Neural cell (in vitro differentiated cells): ENCODE data around the gene TNFRSF19. TPM values are rescaled to one million over a fixed set of nuclear protein-coding genes. Genes with fewer than 3 reads are reported as not detected.

Experiments used
- H2AFZ ChIP-seq: fragments of 200-600, 300-800 bp; sonication (generic), shearing (Covaris generic); 2 replicates; pipeline ENCODE4 v1.6.0; 2014; ENCODE audit warnings: low read depth, mild to moderate bottlenecking, antibody characterized with exemption, low read length, moderate library complexity
- H3F3A ChIP-seq: fragments of 200-600 bp; shearing (Covaris generic); 2 replicates; pipeline ENCODE4 v1.6.1; 2016; ENCODE audit warnings: mild to moderate bottlenecking, moderate library complexity, mixed read lengths, antibody characterized with exemption, low read length; ENCODE audit not compliant: insufficient read depth, poor library complexity, severe bottlenecking
- H3K27ac ChIP-seq: fragments of 200-600, 300-800 bp; sonication (generic), shearing (Covaris generic); 2 replicates; pipeline ENCODE4 v1.5.1; 2014; ENCODE audit warnings: mild to moderate bottlenecking, low read length, moderate library complexity
- H3K27me3 ChIP-seq: fragments of 300-800, 200-600 bp; sonication (generic), shearing (Covaris generic); 2 replicates; pipeline ENCODE4 v1.6.0; 2014; ENCODE audit warnings: mild to moderate bottlenecking, low read depth, low read length, moderate library complexity; ENCODE audit not compliant: insufficient read depth
- H3K36me3 ChIP-seq: fragments of 300-800, 200-600 bp; sonication (generic), shearing (Covaris generic); 2 replicates; pipeline ENCODE4 v1.5.1; 2014; ENCODE audit warnings: mild to moderate bottlenecking, antibody characterized with exemption, low read length, moderate library complexity; ENCODE audit not compliant: insufficient read depth
- H3K4me2 ChIP-seq: fragments of 300-800, 200-600 bp; sonication (generic), shearing (Covaris generic); 2 replicates; pipeline ENCODE4 v1.6.0; 2014; ENCODE audit warnings: mild to moderate bottlenecking, low read length
- H3K4me3 ChIP-seq: fragments of 300-800, 200-600 bp; sonication (generic), shearing (Covaris generic); 2 replicates; pipeline ENCODE4 v1.5.1; 2014; ENCODE audit warnings: mild to moderate bottlenecking, low read length, moderate library complexity
- H3K79me2 ChIP-seq: fragments of 200-600 bp; shearing (Covaris generic); replicated peaks from 2 replicates; pipeline ENCODE4 v1.6.0; 2014; ENCODE audit warnings: mild to moderate bottlenecking, low read length, moderate library complexity; ENCODE audit not compliant: insufficient read depth
- H3K9ac ChIP-seq: fragments of 300-800, 200-600 bp; sonication (generic), shearing (Covaris generic); 2 replicates; pipeline ENCODE4 v1.6.1; 2016; ENCODE audit warnings: mild to moderate bottlenecking, low read length, mixed read lengths
- H3K9me2 ChIP-seq: fragments of 200-600 bp; shearing (Covaris generic); 2 replicates; pipeline ENCODE4 v1.6.1; 2016; ENCODE audit warnings: mild to moderate bottlenecking, low read length, mixed read lengths; ENCODE audit not compliant: insufficient read depth
- H3K9me3 ChIP-seq: fragments of 200-600, 300-800 bp; sonication (generic), shearing (Covaris generic); 2 replicates; pipeline ENCODE4 v1.6.1; 2016; ENCODE audit warnings: mild to moderate bottlenecking, mixed run types, low read length, moderate library complexity, mixed read lengths
- H4K20me1 ChIP-seq: fragments of 200-600 bp; shearing (Covaris generic); 2 replicates; pipeline ENCODE4 v1.6.1; 2016; ENCODE audit warnings: mild to moderate bottlenecking, mixed run types; ENCODE audit not compliant: insufficient read depth
- CTCF ChIP-seq: fragments of 450-650 bp; IDR thresholded peaks from 2 replicates; pipeline ENCODE4 v1.5.1; 2014; ENCODE audit warnings: antibody characterized with exemption, mild to moderate bottlenecking, moderate library complexity; ENCODE audit not compliant: poor library complexity, severe bottlenecking
- EP300 ChIP-seq: fragments of 450-650 bp; conservative IDR thresholded peaks from 2 replicates; pipeline ENCODE4 v1.6.1; 2014; ENCODE audit warnings: antibody characterized with exemption, mild to moderate bottlenecking, moderate library complexity; ENCODE audit not compliant: poor library complexity, severe bottlenecking
- EZH2 ChIP-seq: fragments of 200-600, 300-800 bp; shearing (Covaris generic), sonication (generic); IDR thresholded peaks from 2 replicates; pipeline ENCODE4 v1.6.1; 2014; ENCODE audit warnings: antibody characterized with exemption, low read length, borderline replicate concordance, mild to moderate bottlenecking; ENCODE audit not compliant: insufficient read depth, poor library complexity, severe bottlenecking
- MXI1 ChIP-seq: fragments of 450-650 bp; conservative IDR thresholded peaks from 2 replicates; pipeline ENCODE4 v1.6.1; 2014; ENCODE audit warnings: antibody characterized with exemption, mild to moderate bottlenecking; ENCODE audit not compliant: poor library complexity, severe bottlenecking
- POLR2AphosphoS5 ChIP-seq: IDR thresholded peaks from 2 replicates; pipeline ENCODE4 v1.6.1; 2012
- RAD21 ChIP-seq: fragments of 450-650 bp; conservative IDR thresholded peaks from 2 replicates; pipeline ENCODE4 v1.6.1; 2014; ENCODE audit warnings: antibody characterized with exemption, mild to moderate bottlenecking, moderate library complexity
- SMC3 ChIP-seq: fragments of 450-650 bp; conservative IDR thresholded peaks from 2 replicates; pipeline ENCODE4 v1.6.1; 2014; ENCODE audit warnings: antibody characterized with exemption, mild to moderate bottlenecking, moderate library complexity; ENCODE audit not compliant: poor library complexity
- TAF1 ChIP-seq: IDR thresholded peaks from 2 replicates; pipeline ENCODE4 v1.6.1; 2012; ENCODE audit warnings: low read depth
- polyA plus RNA-seq: library from polyadenylated mRNA; depleted of rRNA; stranded (reverse); fragments of >200 nt; gene quantifications from 2 replicates; pipeline ENCODE4 v1.2.3, GENCODE V29; 2014
- TF ChIP-seq, protein P1 (sequence below): IDR thresholded peaks from 2 replicates; pipeline ENCODE4 v1.6.1; 2012; ENCODE audit warnings: borderline replicate concordance

Gene TNFRSF19
- polyA plus RNA-seq, 1 donor from 2014 or later: 3.3 TPM

DNA sequence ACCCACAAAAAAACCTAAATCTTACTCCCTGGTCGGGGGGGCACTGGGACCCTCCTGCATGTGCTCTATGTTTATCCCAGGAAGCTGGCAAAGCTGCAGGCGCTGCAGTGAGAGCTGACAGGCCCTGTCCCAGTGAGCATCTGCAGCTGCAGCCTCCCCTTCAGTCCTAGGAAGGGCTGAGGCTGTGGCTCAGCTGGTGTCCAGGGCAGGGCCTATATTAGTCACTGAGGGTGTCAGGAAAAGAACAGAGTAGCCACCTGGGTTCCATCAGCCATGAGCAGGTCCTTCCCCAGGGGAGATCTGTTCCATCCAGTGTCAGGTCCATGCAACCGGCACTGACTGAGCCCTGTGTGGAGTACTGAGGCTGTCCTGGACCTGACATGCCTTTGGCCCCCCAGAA lies 120.5 kb downstream of the TNFRSF19 start:
- H3K4me2 ChIP-seq: no peak overlapping the region
- TF ChIP-seq TAF1 (no peak), EZH2 (no peak), SMC3 (no peak), CTCF (no peak), RAD21 (no peak), MXI1 (no peak)
- H3K79me2 ChIP-seq: no peaks in the 10 kb centered on the region
- no peaks in the 10 kb centered on the region for H3F3A ChIP-seq
- H3K9ac ChIP-seq: no peak overlapping the region
- no peaks in the 10 kb centered on the region for H3K27me3 ChIP-seq
- H3K27ac ChIP-seq: no peak overlapping the region
- no peaks in the 10 kb centered on the region for H3K9me3 ChIP-seq
- no peaks in the 10 kb centered on the region for H4K20me1 ChIP-seq
- no peaks in the 10 kb centered on the region for H3K9me2 ChIP-seq
- no peak overlapping the region for H3K4me3 ChIP-seq
- H2AFZ ChIP-seq: no peak overlapping the region
- no peaks in the 10 kb centered on the region for H3K36me3 ChIP-seq

GRCh38 chr13:23692816-23693215 lies 122.6 kb downstream of the TNFRSF19 start:
- no peaks in the 10 kb centered on the region for H3K9me3 ChIP-seq

More at GRCh38 chr13:23692816-23693215, 122.6 kb downstream of the TNFRSF19 start:
- Histone ChIP-seq H4K20me1 (no peaks in the 10 kb centered on the region), H3K9me2 (no peaks in the 10 kb centered on the region), H3K9ac (no peak overlapping the region), H3K79me2 (no peaks in the 10 kb centered on the region), H3K27ac (no peak overlapping the region), H3K4me2 (no peak overlapping the region), H2AFZ (no peak overlapping the region), H3K27me3 (no peaks in the 10 kb centered on the region), H3K36me3 (no peaks in the 10 kb centered on the region), H3K4me3 (no peak overlapping the region), H3F3A (no peaks in the 10 kb centered on the region)
- TF ChIP-seq SMC3 (no peak), TAF1 (no peak), CTCF (no peak), POLR2AphosphoS5 (no peak), MXI1 (no peak), EP300 (no peak), EZH2 (no peak), RAD21 (no peak)
- TF ChIP-seq, protein P1, sequence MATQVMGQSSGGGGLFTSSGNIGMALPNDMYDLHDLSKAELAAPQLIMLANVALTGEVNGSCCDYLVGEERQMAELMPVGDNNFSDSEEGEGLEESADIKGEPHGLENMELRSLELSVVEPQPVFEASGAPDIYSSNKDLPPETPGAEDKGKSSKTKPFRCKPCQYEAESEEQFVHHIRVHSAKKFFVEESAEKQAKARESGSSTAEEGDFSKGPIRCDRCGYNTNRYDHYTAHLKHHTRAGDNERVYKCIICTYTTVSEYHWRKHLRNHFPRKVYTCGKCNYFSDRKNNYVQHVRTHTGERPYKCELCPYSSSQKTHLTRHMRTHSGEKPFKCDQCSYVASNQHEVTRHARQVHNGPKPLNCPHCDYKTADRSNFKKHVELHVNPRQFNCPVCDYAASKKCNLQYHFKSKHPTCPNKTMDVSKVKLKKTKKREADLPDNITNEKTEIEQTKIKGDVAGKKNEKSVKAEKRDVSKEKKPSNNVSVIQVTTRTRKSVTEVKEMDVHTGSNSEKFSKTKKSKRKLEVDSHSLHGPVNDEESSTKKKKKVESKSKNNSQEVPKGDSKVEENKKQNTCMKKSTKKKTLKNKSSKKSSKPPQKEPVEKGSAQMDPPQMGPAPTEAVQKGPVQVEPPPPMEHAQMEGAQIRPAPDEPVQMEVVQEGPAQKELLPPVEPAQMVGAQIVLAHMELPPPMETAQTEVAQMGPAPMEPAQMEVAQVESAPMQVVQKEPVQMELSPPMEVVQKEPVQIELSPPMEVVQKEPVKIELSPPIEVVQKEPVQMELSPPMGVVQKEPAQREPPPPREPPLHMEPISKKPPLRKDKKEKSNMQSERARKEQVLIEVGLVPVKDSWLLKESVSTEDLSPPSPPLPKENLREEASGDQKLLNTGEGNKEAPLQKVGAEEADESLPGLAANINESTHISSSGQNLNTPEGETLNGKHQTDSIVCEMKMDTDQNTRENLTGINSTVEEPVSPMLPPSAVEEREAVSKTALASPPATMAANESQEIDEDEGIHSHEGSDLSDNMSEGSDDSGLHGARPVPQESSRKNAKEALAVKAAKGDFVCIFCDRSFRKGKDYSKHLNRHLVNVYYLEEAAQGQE: no peak
